ENCODE measurements around the gene SLC2A9. TPM values are rescaled to one million over a fixed set of nuclear protein-coding genes. Genes with fewer than 3 reads are reported as not detected.
A peak's percentile ranks its signal among the peaks of the same experiment; 100 is the strongest.

SLC2A9 gene
- total RNA-seq, 1 donor from 2014 or later: 3.1 TPM

GRCh38 chr4:9933184-9933583 is 88.1 kb downstream of the SLC2A9 start:
- DNase-seq (ENCODE audit: low spot score, unreplicated experiment): no peak
- no peak for TF ChIP-seq CTCF (IDR thresholded peaks at IDR 0.05; ENCODE audit: unreplicated experiment)
- Mint-ChIP-seq H3K36me3 (ENCODE audit: insufficient read depth) (no peaks in the 10 kb centered on the region), H3K4me3 (ENCODE audit: low read depth) (no peak overlapping the region), H3K27ac (no peak overlapping the region), H3K27me3 (peaks cover 26% of the 10 kb centered on the region), H3K4me1 (ENCODE audit: low read depth) (no peaks in the 10 kb centered on the region), H3K9me3 (ENCODE audit: low read depth) (no peaks in the 10 kb centered on the region)

- H3K9me3 Mint-ChIP-seq (ENCODE audit: low read depth): no peaks in the 10 kb centered on the region
- H3K36me3 Mint-ChIP-seq (ENCODE audit: insufficient read depth): no peaks in the 10 kb centered on the region
- TF ChIP-seq CTCF (IDR thresholded peaks at IDR 0.05; ENCODE audit: unreplicated experiment): no peak
- no peak overlapping the region for H3K27ac Mint-ChIP-seq
- H3K4me1 Mint-ChIP-seq (ENCODE audit: low read depth): no peaks in the 10 kb centered on the region
- no peak overlapping the region for H3K4me3 Mint-ChIP-seq (ENCODE audit: low read depth)
- DNase-seq (ENCODE audit: low spot score, unreplicated experiment): no peak
- H3K27me3 Mint-ChIP-seq: peaks cover 26% of the 10 kb centered on the region
These were observed 88.5 kb downstream of the SLC2A9 start for GRCh38 chr4:9932771-9933170.

- Mint-ChIP-seq H3K36me3 (ENCODE audit: insufficient read depth) (no peaks in the 10 kb centered on the region), H3K27ac (no peak overlapping the region), H3K27me3 (peaks cover 26% of the 10 kb centered on the region), H3K9me3 (ENCODE audit: low read depth) (no peaks in the 10 kb centered on the region), H3K4me3 (ENCODE audit: low read depth) (no peak overlapping the region), H3K4me1 (ENCODE audit: low read depth) (no peaks in the 10 kb centered on the region)
- TF ChIP-seq CTCF (IDR thresholded peaks at IDR 0.05; ENCODE audit: unreplicated experiment): no peak
- no peak for DNase-seq (ENCODE audit: low spot score, unreplicated experiment)
These were observed 90.2 kb downstream of the SLC2A9 start for GRCh38 chr4:9931146-9931545.

GRCh38 chr4:9929111-9929510 is 92.2 kb downstream of the SLC2A9 start:
- Mint-ChIP-seq H3K9me3 (ENCODE audit: low read depth) (no peaks in the 10 kb centered on the region), H3K4me3 (ENCODE audit: low read depth) (no peak overlapping the region), H3K36me3 (ENCODE audit: insufficient read depth) (no peaks in the 10 kb centered on the region), H3K27me3 (peaks cover 28% of the 10 kb centered on the region), H3K4me1 (ENCODE audit: low read depth) (no peaks in the 10 kb centered on the region), H3K27ac (peak overlapping the region; percentile 33)
- DNase-seq (ENCODE audit: low spot score, unreplicated experiment): no peak
- no peak for TF ChIP-seq CTCF (IDR thresholded peaks at IDR 0.05; ENCODE audit: unreplicated experiment)

GRCh38 chr4:9927341-9928007 is 93.8 kb downstream of the SLC2A9 start:
- no peak for DNase-seq (ENCODE audit: low spot score, unreplicated experiment)
- Mint-ChIP-seq H3K4me1 (ENCODE audit: low read depth) (no peaks in the 10 kb centered on the region), H3K4me3 (ENCODE audit: low read depth) (no peak overlapping the region), H3K9me3 (ENCODE audit: low read depth) (no peaks in the 10 kb centered on the region), H3K36me3 (ENCODE audit: insufficient read depth) (no peaks in the 10 kb centered on the region), H3K27me3 (peaks cover 21% of the 10 kb centered on the region), H3K27ac (no peak overlapping the region)
- no peak for TF ChIP-seq CTCF (IDR thresholded peaks at IDR 0.05; ENCODE audit: unreplicated experiment)

Measured in progenitor cell of endocrine pancreas (in vitro differentiated cells).